Measurements from ENCODE around the gene POLR3K.
"Not testable (repeated sequence)": the region's sequence is repeated elsewhere in the genome, so short reads cannot be mapped to it uniquely, and the experiment has no call there.

POLR3K gene

GRCh38 chr16:42691-43090 lies 10.7 kb downstream of the POLR3K start:
- DNase-seq (ENCODE audit: low read depth), result no peak

- no peak for DNase-seq (ENCODE audit: low read depth)
Measured at GRCh38 chr16:42069-42457, 11.3 kb downstream of the POLR3K start.

- no peak for DNase-seq (ENCODE audit: low read depth)
Measured at GRCh38 chr16:41439-42068, 11.9 kb downstream of the POLR3K start.

DNA sequence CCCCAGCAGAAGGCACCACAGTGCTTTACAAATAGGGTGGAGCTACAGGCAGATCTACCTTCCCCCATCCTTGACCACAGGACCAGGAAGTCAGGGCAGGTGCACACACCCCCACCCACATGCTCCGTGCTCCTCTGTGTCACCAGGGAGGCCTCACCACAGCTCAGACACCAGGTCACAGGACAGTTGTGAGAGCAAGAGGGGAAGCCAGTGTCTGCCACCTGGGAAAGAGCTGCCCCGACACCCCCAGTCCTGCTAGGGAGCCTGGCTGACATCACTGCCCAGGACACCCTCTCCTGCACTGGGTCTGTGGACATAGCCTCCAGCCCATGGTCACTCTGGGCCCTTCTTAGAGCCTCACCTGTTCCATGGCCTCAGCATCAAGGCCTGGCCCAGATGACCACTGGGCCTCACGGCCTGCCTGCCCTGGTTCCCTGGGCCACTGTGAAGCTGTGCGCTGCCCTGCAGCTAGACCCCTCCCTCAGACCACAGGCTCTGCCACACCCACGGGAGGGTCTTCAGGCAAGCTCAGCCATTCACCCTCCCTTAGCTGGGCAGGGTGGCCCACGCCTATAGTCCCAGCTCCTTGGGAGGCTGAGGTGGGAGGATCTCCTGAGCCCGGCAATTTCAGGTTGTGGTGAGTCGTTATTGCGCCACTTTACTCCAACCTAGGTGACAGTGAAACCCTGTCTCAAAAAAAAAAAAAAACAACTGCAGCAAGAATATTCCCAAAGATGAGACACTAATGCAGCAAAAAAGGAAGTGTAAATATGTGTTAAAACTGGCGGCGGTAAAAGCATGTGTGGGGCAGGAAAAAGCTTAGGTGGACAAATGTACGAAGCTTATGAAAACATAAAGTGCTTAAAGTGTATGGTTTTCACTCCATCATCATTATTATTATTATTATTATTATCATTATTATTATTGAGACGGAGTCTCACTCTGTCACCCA lies 14.2 kb downstream of the POLR3K start:
- no peak for DNase-seq (ENCODE audit: low read depth)

- not testable (repeated sequence) for DNase-seq (ENCODE audit: low read depth)
Measured at GRCh38 chr16:38206-38605, 15.2 kb downstream of the POLR3K start.

- no peak for DNase-seq (ENCODE audit: low read depth)
Measured at GRCh38 chr16:37511-37910, 15.9 kb downstream of the POLR3K start.

GRCh38 chr16:36336-36984 lies 16.9 kb downstream of the POLR3K start:
- no peak for DNase-seq (ENCODE audit: low read depth)

GRCh38 chr16:35678-36305 lies 17.6 kb downstream of the POLR3K start:
- no peak for DNase-seq (ENCODE audit: low read depth)

GRCh38 chr16:35011-35677 lies 18.3 kb downstream of the POLR3K start:
- no peak for DNase-seq (ENCODE audit: low read depth)

DNA sequence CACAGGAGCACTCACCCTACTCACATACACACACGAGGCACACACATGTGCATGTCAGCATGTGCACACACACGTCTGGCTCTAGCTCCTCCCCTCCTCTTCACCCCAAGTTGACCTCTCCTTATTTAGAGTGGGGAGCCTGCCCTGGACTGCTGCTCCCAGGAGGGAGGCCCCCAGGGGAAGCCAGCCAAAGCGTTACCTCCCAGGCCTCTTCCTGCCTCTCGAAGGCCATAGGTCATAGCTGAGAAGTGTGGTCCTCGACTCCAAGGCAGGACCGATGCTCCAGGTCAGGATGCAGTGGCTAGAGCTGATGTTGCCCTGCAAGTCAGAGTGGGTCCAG lies 18.8 kb downstream of the POLR3K start:
- no peak for DNase-seq (ENCODE audit: low read depth)

GRCh38 chr16:33877-34647 lies 19.3 kb downstream of the POLR3K start:
- no peak for DNase-seq (ENCODE audit: low read depth)

DNA sequence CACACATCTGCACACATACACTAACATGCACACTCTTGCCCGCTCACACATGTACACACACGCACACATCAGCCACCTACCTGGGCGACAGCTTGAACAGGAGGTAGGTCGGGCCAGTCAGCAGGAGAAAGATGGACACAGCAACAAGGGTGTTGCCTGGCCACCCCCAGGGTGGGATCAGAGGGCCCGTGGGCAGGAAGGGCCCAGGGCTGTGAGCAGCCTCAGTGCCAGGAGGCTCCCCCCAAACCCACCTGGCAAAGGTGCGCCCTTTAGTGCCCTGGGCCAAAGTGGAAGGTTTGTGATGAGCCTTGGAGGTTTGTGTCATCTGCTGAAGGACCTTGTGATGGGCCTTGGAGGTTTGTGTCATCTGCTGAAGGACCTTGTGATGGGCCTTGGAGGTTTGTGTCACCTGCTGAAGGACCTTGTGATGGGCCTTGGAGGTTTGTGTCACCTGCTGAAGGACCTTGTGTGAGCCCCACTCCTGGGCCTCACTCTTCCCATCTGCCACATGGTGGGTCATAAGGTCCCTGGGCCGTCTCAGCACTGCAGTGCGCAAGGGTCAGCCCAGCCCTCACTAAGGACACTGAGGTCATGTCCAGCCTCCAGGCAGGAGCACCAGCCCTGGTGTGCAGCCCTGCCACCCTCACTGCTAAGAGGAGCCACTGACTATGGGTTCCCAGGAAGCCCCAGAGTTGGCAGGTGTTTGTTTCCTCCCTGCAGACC lies 20.1 kb downstream of the POLR3K start:
- DNase-seq (ENCODE audit: low read depth), result not testable (repeated sequence)

- DNase-seq (ENCODE audit: low read depth), result not testable (repeated sequence)
Measured at GRCh38 chr16:30627-31026, 22.8 kb downstream of the POLR3K start.

GRCh38 chr16:25926-26348 lies 27.5 kb downstream of the POLR3K start:
- DNase-seq (ENCODE audit: low read depth), result not testable (repeated sequence)

- not testable (repeated sequence) for DNase-seq (ENCODE audit: low read depth)
Measured at GRCh38 chr16:24151-24550, 29.3 kb downstream of the POLR3K start.

DNA sequence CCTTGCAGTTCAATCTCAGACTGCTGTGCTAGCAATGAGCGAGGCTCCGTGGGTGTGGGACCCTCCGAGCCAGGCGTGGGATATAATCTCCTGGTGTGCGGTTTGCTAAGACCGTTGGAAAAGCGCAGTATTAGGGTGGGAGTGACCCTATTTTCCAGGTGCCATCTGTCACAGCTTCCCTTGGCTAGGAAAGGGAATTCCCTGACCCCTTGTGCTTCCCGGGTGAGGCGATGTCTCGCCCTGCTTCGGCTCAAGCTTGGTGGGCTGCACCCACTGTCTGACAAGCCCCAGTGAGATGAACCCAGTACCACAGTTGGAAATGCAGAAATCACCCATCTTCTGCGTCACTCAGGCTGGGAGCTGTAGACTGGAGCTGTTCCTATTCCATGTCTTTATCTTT lies 32.5 kb downstream of the POLR3K start:
- not testable (repeated sequence) for DNase-seq (ENCODE audit: low read depth)

DNA sequence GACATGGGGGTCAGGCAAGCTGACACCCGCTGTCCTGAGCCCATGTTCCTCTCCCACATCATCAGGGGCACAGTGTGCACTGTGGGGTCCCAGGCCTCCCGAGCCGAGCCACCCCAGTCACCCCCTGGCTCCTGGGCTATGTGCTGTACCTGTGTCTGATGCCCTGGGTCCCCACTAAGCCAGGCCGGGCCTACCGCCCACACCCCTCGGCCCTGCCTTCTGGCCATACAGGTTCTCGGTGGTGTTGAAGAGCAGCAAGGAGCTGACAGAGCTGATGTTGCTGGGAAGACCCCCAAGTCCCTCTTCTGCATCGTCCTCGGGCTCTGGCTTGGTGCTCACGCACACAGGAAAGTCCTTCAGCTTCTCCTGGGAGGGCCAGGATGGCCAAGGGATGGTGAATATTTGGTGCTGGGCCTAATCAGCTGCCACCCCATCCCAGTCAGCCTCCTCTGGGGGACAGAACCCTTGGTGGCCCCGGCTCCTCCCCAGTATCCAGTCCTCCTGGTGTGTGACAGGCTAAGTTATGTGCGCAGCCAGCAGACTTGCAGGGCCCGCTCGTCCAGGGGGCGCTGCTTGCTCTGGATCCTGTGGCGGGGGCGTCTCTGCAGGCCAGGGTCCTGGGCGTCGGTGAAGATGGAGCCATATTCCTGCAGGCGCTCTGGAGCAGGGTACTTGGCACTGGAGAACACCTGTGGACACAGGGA lies 36.2 kb downstream of the POLR3K start:
- DNase-seq (ENCODE audit: low read depth), result not testable (repeated sequence)

GRCh38 chr16:10772-11171 lies 42.6 kb downstream of the POLR3K start:
- DNase-seq (ENCODE audit: low read depth), result peak; percentile 83

GRCh38 chr16:9903-10665 lies 43.3 kb downstream of the POLR3K start:
- DNase-seq (ENCODE audit: low read depth), result peak; percentile 8

Data from T follicular helper cell (primary cell).